ENCODE measurements around the gene HERPUD1.

GRCh38 chr16:56912746-56913708 is 18.9 kb upstream of the HERPUD1 start:
- no peak for TF ChIP-seq REST (IDR thresholded peaks at IDR 0.05; ENCODE audit: insufficient read depth in 1 of 2, low read depth in 2 of 2, low read length in 2 of 2)
- TF ChIP-seq POLR2AphosphoS5 (IDR thresholded peaks at IDR 0.05; ENCODE audit: low read depth, low read length), result no peak
- TF ChIP-seq SIN3A (IDR thresholded peaks at IDR 0.05; ENCODE audit: borderline replicate concordance, insufficient read depth, low read length), result no peak

Data from PFSK-1 (cell line).